Measurements from ENCODE around the gene USP1. TPM values are rescaled to one million over a fixed set of nuclear protein-coding genes. Genes with fewer than 3 reads are reported as not detected.

Gene USP1
- total RNA-seq, 1 experiment from 2014 or later = 49.8 TPM

DNA sequence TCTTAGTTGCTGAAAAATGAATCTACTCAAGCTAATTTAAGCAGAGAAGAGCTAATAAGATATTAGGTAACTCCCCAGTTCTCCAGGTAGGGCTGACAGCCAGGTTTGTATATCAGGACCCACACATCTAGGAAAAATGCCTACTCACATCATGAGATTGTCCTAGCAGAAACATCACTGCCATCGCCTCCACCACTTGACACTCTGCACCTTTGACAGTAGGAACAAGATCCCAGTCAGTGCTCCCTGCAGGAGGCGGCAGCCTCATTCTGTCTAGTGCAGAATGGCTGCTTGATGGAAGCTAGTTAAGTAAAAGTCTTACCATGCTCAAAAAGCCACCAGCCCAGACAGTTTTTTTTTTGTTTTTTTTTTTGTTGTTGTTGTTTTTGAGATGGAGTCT is 31.6 kb upstream of the USP1 start:
- no TSS peak for BruUV-seq (replicated peaks)
- Mint-ChIP-seq H3K9me3 (ENCODE audit: low read depth, unreplicated experiment) (no peaks in the 10 kb centered on the region), H3K4me3 (ENCODE audit: low read depth, unreplicated experiment) (no peak overlapping the region), H3K27me3 (ENCODE audit: unreplicated experiment) (peaks cover 31% of the 10 kb centered on the region), H3K4me1 (ENCODE audit: low read depth, unreplicated experiment) (no peaks in the 10 kb centered on the region), H3K27ac (ENCODE audit: unreplicated experiment) (no peak overlapping the region), H3K36me3 (ENCODE audit: insufficient read depth, unreplicated experiment) (no peaks in the 10 kb centered on the region)
- CTCF ChIA-PET = interaction anchor here (2.9 kb wide), 1 partner anchor 230 kb away, joined by 21 read pairs; no protein-coding TSS in a partner anchor
- no peak for DNase-seq
- intact Hi-C loops (cut with micrococcal nuclease; ENCODE audit: unreplicated experiment) = loop anchor here (5.0 kb wide), 1 partner anchor 108 kb away; no protein-coding TSS in a partner anchor
- no peak for TF ChIP-seq CTCF (IDR thresholded peaks at IDR 0.05; ENCODE audit: unreplicated experiment)

DNA sequence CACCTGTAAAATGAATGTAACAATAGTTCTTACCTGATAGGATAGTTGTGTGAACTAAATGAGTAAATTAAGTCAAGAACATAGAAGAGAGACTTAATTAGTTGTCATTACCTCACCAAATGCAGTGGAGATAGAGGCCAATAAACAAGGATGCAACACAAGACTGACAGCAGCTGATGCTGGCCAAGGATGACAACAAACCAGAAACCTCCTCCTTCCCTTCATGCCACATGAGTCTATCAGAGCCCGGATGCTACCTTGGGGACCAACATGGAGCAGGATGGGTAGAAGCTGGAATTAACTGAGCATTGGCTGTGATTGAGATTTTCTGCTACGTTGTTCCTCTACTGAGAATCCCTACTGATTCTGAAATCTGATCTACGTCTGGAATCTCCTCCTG is 30.3 kb upstream of the USP1 start:
- no TSS peak for BruUV-seq (replicated peaks)
- no peak overlapping the region for H3K4me3 Mint-ChIP-seq (ENCODE audit: low read depth, unreplicated experiment)

DNA sequence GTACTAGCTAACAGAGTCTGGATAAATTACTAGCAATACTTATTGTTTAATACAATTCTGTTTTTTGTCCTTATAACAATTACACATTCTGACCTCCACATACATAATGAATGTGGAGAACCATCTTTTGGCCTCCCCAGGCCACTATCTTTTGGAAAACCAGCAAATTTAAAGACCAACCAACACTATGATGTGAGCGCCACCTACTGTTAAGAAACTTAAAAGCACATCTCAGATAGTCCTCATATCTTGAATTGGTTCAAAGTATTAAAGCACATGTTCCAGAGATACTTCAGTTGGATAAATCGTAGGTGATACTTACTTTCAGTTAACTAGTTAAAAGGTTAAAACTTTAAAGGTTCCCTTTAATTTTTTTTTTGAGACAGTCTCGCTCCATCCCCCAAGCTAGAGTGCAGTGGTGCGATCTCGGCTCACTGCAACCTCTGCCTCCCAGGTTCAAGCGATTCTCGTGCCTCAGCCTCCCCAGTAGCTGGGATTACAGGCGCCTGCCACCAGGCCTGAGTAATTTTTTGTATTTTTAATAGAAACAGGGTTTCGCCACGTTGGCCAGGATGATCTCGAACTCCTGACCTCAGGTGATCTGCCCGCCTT is 29.3 kb upstream of the USP1 start:
- no peaks in the 10 kb centered on the region for H3K4me1 Mint-ChIP-seq (ENCODE audit: low read depth, unreplicated experiment)
- no peaks in the 10 kb centered on the region for H3K36me3 Mint-ChIP-seq (ENCODE audit: insufficient read depth, unreplicated experiment)
- TF ChIP-seq CTCF (IDR thresholded peaks at IDR 0.05; ENCODE audit: unreplicated experiment) = peak; percentile 51
- CTCF ChIA-PET = interaction anchor here (2.9 kb wide), 1 partner anchor 232 kb away, joined by 21 read pairs; no protein-coding TSS in a partner anchor
- no peaks in the 10 kb centered on the region for H3K9me3 Mint-ChIP-seq (ENCODE audit: low read depth, unreplicated experiment)
- DNase-seq = peak; percentile 35
- intact Hi-C loops (cut with micrococcal nuclease; ENCODE audit: unreplicated experiment) = loop anchor here (1.0 to 5.0 kb wide), 2 partner anchors 110 to 232 kb away; no protein-coding TSS in a partner anchor
- H3K27me3 Mint-ChIP-seq (ENCODE audit: unreplicated experiment) = peaks cover 32% of the 10 kb centered on the region
- no TSS peak for BruUV-seq (replicated peaks)
- no peak overlapping the region for H3K4me3 Mint-ChIP-seq (ENCODE audit: low read depth, unreplicated experiment)
- H3K27ac Mint-ChIP-seq (ENCODE audit: unreplicated experiment) = no peak overlapping the region

More for the DNA sequence above, 30.3 kb upstream of the USP1 start:
- Mint-ChIP-seq H3K27ac (ENCODE audit: unreplicated experiment) (no peak overlapping the region), H3K36me3 (ENCODE audit: insufficient read depth, unreplicated experiment) (no peaks in the 10 kb centered on the region), H3K9me3 (ENCODE audit: low read depth, unreplicated experiment) (no peaks in the 10 kb centered on the region), H3K27me3 (ENCODE audit: unreplicated experiment) (peaks cover 32% of the 10 kb centered on the region), H3K4me1 (ENCODE audit: low read depth, unreplicated experiment) (no peaks in the 10 kb centered on the region)
- DNase-seq = no peak
- intact Hi-C loops (cut with micrococcal nuclease; ENCODE audit: unreplicated experiment) = loop anchor here (5.0 kb wide), 1 partner anchor 109 kb away; no protein-coding TSS in a partner anchor
- no peak for TF ChIP-seq CTCF (IDR thresholded peaks at IDR 0.05; ENCODE audit: unreplicated experiment)
- CTCF ChIA-PET = interaction anchor here (0.6 to 2.9 kb wide), 2 partner anchors 190 to 231 kb away, joined by 3 to 21 read pairs; no protein-coding TSS in a partner anchor

DNA sequence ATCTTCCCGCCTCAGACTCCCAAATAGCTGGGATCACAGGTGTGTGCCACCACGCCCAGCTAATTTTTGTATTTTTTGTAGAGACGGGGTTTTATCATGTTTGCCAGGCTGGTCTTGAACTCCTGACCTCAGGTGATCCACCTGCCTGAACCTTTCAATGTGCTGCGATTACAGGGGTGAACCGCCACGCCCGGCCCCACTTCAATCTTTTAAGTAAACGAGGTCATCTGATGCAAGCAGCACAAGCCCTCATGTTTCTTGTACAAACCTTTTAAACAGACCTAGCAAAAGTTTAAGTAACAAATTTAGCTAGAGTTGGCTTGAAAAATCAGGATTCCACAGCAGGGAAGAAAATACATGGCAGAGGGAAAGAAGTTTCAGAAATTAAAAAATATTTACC is 21.2 kb upstream of the USP1 start:
- no peak for TF ChIP-seq CTCF (IDR thresholded peaks at IDR 0.05; ENCODE audit: unreplicated experiment)
- CTCF ChIA-PET = interaction anchor here (0.9 kb wide), 1 partner anchor 12 kb away, joined by 3 read pairs; no protein-coding TSS in a partner anchor
- Mint-ChIP-seq H3K36me3 (ENCODE audit: insufficient read depth, unreplicated experiment) (no peaks in the 10 kb centered on the region), H3K27me3 (ENCODE audit: unreplicated experiment) (no peaks in the 10 kb centered on the region), H3K4me1 (ENCODE audit: low read depth, unreplicated experiment) (no peaks in the 10 kb centered on the region), H3K4me3 (ENCODE audit: low read depth, unreplicated experiment) (no peak overlapping the region), H3K9me3 (ENCODE audit: low read depth, unreplicated experiment) (no peaks in the 10 kb centered on the region), H3K27ac (ENCODE audit: unreplicated experiment) (no peak overlapping the region)
- no peak for DNase-seq
- intact Hi-C loops (cut with micrococcal nuclease; ENCODE audit: unreplicated experiment) = no loop called here
- no TSS peak for BruUV-seq (replicated peaks)
